HL-60 (cell line): ENCODE measurements around the gene DOCK2.

Source experiments
- CTCF ChIP-seq: IDR thresholded peaks from one replicate; pipeline ENCODE4 v1.5.1; 2011; ENCODE audit warnings: low read length, control low read depth, inconsistent platforms; ENCODE audit not compliant: insufficient read depth
- POLR2AphosphoS5 ChIP-seq: IDR thresholded peaks from 2 replicates; pipeline ENCODE4 v1.6.1; 2012; ENCODE audit warnings: low read depth
- REST ChIP-seq: IDR thresholded peaks from 2 replicates; pipeline ENCODE4 v1.6.1; 2012; ENCODE audit warnings: low read depth; ENCODE audit not compliant: insufficient replicate concordance

- TF ChIP-seq CTCF (no peak), POLR2AphosphoS5 (no peak), REST (no peak)
These were observed 121.8 kb downstream of the DOCK2 start for GRCh38 chr5:169758886-169759285.
